HG03439 (cell line): ENCODE results near the gene KRT6C.
"Not testable (repeated sequence)": the region's sequence is repeated elsewhere in the genome, so short reads cannot be mapped to it uniquely, and the experiment has no call there.

Source experiments
- ATAC-seq: cut with Tn5 transposase; IDR thresholded peaks from one replicate; pipeline ENCODE4 v1.9.1; 2021; ENCODE audit warnings: mild to moderate bottlenecking, moderate library complexity; ENCODE audit not compliant: unreplicated experiment

Gene KRT6C

DNA sequence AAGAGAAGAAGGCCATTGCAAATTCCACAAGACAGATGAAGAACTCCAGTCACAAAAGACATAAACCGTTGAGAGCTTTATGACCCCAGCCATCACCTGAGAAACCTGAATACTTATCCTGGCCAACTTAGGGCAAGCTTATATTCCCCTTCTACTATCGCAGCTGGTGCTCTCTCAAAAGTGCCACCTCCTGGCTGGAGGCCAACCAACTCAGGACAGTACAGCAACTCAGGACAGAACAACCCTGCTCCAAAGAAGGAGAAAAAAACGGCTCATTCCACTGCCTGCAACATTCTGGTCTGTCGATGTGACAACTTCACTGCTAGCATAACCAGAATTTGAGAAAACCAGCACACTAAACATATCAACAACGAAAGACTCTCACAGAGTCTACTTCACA is 11.9 kb downstream of the KRT6C start:
- ATAC-seq: no peak

DNA sequence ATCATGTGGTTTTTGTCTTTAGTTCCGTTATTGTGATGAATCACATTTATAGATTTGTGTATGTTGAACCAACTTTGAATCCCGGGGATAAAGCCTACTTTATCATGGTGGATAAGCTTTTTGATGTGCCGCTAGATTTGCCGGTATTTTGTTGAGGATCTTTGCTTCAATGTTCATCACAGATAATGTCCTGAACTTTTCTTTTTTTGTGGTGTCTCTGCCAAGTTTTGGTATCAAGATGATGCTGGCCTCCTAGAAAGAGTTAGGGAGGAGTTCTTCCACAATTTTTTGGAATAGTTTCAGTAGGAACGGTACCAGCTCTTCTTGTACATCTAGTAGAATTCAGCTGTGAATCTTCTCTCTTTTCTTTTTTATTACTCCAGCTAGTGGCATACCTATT is 14.7 kb downstream of the KRT6C start:
- ATAC-seq: no peak

DNA sequence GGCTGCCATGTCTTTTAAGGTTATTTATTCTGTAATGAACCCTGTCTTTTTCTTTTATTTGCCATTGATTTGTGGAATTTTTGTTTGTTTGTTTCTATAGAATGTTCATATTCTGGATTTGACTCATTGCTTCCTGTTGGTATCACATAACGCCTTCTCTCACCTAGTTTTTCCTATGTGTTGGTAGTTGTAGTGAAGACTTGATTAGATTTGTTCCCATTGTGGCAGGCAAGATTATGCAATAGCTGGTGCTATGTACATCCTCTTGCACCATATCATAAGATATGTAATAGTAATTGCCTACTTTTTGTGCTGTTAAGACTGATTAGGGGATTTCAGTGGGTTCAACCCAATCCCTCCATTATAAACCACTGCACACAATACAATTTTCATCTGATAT is 17.8 kb downstream of the KRT6C start:
- ATAC-seq: no peak

DNA sequence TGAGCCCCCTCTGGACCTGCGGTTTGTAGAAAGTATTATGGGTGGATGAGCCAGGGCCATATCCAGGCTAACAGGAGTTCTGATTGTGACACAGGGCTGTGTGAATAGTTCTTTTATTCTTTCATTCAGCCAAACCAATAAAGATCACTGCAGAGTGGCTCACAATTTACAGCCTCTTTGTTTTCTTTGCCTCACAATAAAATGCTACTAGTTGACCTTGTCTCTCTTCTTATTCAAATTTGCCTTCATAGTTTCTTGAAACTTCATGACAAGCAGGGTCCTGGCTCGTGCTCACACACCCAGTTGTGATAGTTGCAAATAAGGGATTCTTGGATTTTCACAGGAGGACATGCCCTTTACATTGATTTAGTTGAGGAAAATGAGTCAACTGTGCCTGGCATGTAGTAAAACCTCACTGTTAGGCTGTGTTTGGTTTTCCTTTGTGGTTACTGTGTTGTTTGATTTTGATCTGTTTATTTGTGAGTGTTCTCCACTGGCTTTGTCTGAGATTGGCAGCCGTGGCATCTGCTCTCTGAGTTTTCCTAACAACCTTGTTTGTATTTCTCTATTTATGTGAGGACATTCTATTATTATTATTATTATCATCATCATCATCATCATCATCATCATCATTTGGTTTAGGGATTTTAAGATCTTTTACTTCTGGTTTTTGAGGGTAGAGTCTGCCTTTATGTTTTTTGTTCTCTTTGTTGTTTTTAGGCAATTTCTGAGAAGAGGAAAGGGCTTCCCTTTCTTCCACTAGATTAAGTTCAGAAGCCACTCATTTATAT is 19.0 kb downstream of the KRT6C start:
- ATAC-seq: no peak

DNA sequence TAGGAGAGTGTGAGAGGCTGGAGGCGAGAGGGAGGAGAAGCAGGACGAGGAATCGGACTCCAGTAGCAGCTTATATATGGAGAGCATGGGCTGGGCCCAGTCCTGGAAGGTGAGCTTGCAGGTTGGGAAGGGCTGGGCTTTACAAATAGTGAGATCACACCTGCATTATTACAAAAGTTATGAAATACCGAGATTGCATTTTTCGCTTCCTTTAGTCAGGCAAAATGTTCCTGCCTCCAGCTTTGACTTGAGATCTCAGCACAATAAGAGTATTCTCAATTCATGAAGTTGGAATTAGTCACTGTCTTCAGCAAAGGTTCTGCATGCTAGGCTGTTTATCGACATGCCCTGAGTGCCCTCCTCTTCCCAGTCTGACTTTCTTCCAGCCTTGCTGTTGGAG is 21.5 kb downstream of the KRT6C start, which contains the start of gene KRT6B:
Gene KRT6B, minus strand, starts transcription at position 46 of the 400 bp plus-strand sequence. CDS start 68 bp downstream, outside the sequence.
- no peak for ATAC-seq

DNA sequence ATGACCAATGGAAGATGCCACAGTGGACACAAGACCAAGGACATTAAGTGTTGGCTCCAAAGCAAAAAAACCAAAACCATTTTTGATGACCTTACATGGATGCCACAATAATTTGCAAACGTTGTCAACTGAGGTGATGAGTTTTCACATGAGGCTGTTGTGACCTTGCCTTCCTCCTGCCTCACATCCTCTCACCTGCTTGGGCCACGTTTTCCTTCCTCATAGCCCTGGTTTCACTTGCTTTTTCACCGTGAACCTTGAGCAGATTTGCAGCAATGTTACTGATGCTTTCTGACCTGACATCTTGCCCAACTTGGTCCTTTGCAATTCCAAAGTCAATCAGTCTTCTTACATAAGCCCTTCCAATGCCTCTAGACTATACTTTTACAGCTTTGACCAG is 25.4 kb downstream of the KRT6C start:
- ATAC-seq: no peak

DNA sequence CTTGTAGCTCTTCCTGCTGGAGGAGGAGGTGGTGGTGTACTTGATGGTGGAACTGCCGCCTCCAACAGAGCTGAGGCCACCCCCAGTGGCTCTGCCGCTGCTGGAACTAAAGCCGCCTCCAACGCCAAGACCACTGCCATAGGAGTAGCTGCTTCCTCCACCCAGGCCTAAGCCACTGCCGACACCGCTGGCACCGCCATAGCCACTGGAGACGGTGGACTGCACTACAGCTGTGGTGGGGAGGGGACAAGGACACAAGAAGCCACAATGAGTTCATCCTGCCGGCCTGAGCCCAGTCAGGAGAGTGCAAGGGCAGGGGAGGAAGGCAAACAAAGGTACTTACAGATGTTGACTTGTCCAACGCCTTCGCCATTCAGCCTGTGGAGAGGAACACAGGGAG is 26.4 kb downstream of the KRT6C start:
- ATAC-seq: not testable (repeated sequence)

DNA sequence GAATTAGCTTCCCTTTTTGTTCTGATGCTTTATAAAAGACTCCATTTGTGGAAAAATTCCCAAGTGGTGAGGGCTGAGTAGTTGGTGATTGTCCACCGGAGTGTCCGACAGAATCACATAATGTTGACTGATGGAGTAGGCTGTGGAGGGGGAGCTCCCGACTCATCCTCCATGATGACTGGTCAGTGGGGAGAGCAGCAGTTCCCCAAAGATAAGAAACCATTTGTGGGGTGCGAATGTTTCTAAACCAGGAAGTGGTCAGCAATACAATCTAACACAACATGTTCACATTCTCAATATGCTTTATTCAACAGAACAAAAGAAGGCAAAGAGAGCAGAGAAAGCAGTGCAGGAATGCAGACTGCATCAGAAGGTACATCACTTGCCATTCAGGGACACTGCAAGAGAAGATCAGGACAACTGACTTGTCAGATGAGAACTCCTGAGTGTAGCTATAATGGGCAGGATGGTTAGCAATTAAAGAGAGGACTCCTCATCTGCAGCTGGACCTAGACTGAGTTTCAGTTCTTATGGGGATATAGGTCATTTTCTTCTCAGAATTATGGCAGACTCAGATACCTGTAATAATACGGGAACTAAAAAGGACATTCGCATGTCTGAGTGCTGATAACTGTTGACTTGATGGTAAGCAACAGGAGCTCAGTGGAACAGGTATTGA is 27.1 kb downstream of the KRT6C start:
- ATAC-seq: no peak

DNA sequence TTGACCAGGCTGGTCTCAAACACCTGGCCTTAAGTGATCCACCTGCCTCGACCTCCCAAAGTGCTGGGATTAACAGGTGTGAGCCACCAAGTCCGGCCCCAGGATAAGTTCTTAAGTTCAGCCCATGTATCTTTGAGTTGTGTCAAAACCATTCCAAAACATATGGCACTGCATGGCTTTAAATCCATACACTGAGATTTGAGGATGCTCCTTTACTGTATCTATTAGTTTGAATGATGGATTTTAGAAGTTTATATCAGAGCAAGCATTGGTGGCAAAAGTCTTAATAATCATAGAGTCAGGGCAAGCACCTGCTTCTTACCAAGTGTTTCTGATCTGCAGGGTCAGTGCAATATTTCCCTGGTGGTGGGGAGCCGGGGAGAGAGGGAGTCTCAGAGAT is 27.7 kb downstream of the KRT6C start:
- ATAC-seq: no peak

DNA sequence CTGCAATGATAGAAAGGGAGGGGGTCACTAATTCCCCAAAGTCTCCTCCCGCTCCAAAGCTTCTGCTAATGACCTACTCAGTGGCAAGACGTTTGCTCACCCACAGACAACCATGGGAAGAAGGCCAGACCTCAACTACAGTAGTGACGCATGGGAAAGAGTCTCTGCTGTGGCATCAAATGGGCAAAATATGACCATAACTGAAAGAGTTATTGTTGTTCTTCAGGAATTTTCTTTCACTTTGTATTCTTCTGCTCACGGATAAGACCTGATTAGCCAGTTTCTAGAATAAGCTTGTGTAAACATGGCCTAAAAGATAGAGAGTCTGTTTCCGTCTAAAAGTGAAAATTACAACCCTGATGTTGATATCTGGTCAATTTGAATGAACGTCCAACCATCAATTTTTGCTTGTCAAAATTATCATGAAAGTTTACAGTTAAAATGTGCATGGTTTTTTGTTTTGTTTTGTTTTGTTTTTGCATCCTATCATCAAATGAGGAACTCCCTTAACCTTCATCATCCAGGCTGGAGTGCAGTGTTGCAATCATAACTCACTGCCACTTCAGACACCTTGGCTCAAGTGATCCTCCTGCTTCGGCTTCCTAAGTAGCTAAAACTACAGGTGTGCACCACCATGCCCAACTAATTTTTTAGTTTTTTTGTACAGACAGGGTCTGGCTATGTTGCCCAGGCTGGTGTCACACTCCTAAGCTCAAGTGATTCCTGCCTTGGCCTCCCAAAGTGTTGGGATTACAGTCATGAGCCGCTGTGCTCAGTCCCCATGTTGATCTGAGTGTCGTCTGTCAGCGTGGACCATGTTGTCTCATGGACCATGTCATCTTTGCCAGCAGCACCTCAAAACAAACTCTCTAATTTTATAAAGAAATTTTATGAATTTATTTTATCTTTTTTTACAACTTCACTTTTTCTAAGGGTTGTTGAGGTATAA is 28.7 kb downstream of the KRT6C start:
- no peak for ATAC-seq

DNA sequence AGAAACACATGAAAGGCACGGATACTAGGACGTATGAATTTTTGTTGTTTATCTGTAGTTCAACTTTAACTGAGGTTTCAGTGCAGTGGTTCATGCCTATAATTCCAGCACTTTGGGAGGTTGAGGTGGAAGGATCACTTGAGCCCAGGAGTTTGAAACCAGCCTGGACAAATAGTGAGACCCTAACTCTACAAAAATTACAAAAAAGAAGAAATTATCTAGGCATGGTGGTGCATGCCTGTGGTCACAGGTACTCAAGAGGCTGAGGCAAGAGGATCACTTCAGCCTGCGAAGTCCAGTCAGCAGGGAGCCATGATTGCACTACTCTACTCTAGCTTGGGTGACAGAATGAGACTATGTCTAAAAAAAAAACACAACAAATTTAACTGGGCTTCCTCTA is 29.6 kb downstream of the KRT6C start:
- no peak for ATAC-seq

DNA sequence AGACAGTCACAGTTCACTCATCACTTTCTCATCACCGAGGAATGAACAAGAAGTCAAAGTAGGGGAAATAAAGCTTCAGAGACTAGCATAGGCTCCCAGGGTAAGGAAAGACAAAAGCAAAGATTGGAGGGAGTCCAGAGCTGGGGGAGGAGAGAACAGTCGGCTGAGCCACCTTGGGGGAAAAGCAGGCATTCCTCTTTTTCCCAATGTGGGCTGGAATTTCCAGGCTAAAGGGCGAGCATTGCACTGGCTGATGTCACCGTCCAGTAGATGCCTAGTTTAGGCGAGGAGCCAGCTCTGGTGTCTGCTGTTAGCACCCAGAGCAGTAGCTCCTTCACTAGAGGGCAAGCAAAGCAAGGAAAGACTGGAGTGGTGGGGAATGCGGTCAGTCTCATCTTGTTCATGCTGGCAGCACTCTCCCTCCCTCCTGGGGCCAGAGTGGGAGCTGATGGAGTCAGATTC is 31.0 kb downstream of the KRT6C start:
- no peak for ATAC-seq

DNA sequence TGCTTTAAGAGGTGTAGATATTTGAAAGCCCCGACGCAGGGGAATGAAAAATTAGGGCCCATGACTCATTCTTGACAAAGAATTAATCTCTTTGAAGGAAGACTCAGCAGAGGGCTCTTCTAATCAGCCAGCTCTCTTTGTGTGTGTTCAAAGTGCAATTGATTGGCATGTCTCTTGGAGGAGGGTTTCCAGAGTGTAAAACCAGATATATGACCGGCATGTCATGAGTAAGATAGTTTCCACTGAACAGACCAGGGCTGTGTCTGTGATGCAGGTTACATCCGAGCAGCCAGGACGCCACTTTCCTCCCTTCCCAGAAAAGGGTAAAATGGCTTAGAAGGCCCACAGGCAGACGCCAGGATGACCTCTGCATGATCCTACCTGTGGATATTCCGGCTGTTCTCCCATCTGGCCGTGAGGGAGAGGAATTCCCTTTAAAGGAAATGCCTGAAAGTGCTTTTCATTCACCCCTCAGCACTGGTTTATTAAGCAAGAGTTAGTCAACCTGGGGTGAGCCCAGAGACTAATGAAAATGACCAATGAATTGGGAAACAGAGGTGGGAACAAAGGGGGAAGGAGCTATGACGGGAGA is 32.2 kb downstream of the KRT6C start:
- no peak for ATAC-seq

DNA sequence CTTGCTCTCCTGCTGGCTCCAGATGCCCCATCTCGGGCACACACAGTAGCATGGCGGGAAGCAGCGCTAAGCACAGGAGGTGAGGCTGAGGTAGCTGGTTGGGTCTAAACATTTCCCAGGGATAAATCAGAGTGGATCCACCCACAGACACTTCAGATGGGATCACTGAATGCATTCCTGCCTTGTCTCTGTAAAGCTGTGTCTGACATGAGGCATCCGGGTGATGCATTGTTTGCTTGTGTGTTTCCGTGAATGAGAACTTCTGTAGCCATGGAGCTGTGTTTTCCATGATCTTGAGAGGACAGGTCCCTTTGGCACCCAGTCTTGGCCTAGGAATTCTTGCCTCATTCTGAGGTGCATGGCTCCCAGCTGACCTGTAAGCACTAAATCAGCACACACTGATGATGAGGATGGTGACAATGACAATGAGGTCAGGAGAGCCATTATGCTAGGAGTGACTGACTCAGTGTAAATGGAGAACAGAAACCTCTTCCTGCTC is 32.7 kb downstream of the KRT6C start:
- ATAC-seq: no peak

DNA sequence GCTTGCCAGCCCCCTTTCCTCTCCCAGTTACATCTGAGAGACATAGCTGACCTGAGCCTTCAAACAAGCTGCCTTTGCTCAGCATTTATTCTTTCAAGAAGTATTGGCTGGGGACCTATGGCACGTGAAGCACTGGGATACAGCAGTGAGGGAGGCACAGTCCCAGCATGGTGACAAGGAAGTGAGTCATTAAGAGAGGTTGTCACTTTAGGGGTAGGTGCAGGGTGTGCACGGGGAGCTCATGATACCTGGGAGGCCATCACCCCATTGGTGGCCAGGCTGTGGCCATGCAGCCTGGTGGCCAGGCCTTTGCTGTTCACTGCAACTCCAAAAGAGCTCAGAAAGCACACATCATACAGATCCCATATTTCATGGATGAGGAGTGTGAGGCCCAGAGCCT is 33.8 kb downstream of the KRT6C start:
- no peak for ATAC-seq

DNA sequence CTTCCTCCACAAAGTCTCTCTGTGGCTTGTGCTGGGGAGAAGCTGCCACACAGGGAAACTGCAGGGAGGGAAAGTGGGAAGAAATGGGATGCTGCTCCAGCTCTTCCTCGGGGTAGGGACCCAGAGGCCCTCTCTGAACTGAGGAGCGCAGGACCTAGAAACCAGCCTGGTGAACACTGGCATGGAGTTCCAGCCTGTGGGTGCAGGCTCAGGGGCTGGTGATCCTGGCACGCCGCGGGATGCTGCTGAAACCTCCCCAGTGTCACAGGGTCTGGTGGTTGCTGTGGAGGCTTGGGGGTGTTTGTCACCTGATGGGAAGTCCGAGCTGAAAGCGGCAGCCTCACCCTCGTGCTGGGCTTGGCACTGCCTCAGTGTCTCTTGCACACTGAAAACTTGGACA is 34.2 kb downstream of the KRT6C start:
- ATAC-seq: no peak

DNA sequence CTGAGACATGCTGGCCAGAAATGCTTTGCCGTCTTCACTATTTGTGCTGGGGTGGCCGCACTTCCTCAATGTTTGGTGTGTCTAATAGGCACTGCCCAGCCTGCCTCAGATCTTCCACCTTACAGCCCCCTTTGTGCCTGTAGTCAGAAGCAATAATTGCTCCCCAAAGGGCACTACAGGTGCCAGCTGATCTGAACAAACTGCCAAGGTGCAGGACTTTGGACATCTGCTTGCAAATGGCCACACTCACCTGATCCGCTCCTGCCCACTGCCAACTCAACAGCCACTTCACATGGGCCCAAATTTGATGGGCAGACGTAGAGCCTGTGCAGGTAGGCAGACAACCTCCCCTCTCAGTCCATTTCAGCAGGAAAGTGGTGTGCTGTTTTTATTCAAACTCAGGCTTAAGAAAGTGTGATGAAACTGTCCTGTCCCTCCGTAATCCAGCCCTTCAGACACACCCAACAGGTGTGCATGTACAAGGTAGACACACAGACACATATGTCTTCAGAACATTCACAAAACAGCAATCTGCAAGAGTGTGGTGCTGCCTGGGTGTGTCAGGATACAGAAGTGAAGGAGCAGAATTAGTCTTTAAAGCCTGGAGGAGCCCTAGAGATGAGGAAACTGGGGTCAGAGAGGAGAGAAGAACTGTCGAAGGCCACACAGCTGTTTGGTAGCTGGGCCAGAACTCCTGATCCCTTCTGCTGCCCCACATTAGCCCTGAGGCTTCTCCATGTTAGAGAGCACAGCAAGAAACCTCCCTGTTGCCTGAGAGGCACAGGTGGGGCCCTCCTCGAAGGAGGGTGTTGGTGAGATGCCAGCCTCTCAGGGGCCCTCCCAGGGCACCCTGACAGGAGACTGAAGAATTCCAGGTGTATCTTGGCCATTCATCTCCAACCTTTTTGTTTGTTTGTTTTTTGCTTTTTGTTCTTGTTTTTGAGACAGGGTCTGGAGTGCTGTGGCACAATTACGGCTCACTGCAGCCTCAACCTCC is 35.0 kb downstream of the KRT6C start:
- no peak for ATAC-seq

DNA sequence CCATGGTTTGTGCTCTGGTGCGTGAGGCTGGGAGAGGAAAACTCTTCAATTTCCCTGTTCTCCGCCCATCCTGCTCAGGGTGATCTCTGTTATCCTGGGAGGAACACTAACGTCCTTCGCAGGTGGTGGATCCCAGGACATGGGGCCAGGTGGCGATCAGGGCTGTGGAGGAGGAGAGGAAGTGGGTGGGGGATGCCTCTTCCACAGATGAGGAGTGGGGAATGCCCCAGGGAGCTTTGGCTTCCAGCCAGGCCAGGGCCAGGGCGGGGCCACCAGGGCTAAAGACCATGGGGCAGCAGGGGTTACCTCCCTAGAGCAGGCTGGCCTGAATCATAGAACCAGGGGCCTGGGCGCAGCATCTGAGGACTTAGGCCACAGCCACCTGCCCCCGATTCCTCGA is 36.1 kb downstream of the KRT6C start:
- no peak for ATAC-seq

DNA sequence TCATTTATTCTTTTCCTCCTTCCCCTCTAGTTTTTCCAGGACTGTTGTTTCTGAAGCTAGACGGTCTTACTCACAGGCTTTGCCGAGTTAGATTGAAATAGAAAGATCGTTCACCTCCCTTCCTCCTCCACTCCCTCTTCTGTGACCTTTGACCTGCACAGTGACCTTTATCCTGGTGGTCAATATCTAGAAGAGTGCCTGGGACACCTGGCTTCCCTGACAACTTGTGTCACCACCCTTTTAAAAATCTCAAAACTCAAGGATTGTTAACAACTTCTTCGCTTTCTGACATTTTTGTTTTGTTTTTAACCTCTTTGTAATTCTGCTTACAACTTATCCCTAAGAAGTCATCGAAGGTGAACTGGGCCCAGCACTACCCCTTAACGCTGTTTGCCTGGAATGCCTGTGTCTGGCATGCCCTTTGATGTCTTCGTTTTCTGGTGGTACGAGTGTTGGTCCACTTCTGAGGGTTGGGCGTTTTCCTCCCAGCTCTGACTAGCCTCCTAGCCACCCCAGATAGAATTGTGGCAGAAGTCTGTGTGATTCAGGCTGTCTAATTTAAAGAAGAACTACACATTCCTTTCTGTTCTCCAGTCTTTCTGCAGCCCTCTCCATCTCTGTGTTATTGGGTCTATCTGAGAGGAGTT is 36.7 kb downstream of the KRT6C start:
- no peak for ATAC-seq
